G401 (cell line): ENCODE measurements around the gene IRF2BP2. TPM values are rescaled to one million over a fixed set of nuclear protein-coding genes. Genes with fewer than 3 reads are reported as not detected.

Experiments used
- DNase-seq: peaks from one replicate; pipeline ENCODE4 v3.0.0-alpha.2; 2015; ENCODE audit warnings: low spot score
- in situ Hi-C: cut with HindIII; loops from 2 replicates; pipeline ENCODE4 v1.10.0; 2016; ENCODE audit warnings: low sequenced_read_pairs, mixed read lengths
- total RNA-seq: library from RNA; depleted of rRNA; stranded (reverse); fragments of >200 nt; shearing (Covaris generic); gene quantifications from 2 replicates; pipeline ENCODE4 v1.2.3, GENCODE V29; 2014

Gene IRF2BP2
- total RNA-seq, 1 experiment from 2014 or later: 44.7 TPM

- peak; percentile 46 for DNase-seq
- in situ Hi-C loops: loop anchor here (25.0 kb wide), 1 partner anchor 469 kb away; no protein-coding TSS in a partner anchor
Measured at GRCh38 chr1:234617986-234618736, 8.2 kb upstream of the IRF2BP2 start.

GRCh38 chr1:234617131-234617985 lies 7.4 kb upstream of the IRF2BP2 start:
- DNase-seq: no peak
- in situ Hi-C loops: loop anchor here (25.0 kb wide), 1 partner anchor 470 kb away; no protein-coding TSS in a partner anchor

GRCh38 chr1:234616644-234617043 lies 6.7 kb upstream of the IRF2BP2 start:
- DNase-seq: no peak
- in situ Hi-C loops: loop anchor here (25.0 kb wide), 1 partner anchor 471 kb away; no protein-coding TSS in a partner anchor

- in situ Hi-C loops: loop anchor here (25.0 kb wide), 1 partner anchor 473 kb away; no protein-coding TSS in a partner anchor
- peak; percentile 80 for DNase-seq
Measured at GRCh38 chr1:234614081-234614489, 4.1 kb upstream of the IRF2BP2 start.

GRCh38 chr1:234613128-234613875 lies 3.3 kb upstream of the IRF2BP2 start:
- in situ Hi-C loops: loop anchor here (25.0 kb wide), 1 partner anchor 474 kb away; no protein-coding TSS in a partner anchor
- peak; percentile 56 for DNase-seq

- in situ Hi-C loops: loop anchor here (25.0 kb wide), 1 partner anchor 475 kb away; no protein-coding TSS in a partner anchor
- peak; percentile 79 for DNase-seq
Measured at GRCh38 chr1:234612352-234613127, 2.6 kb upstream of the IRF2BP2 start.

GRCh38 chr1:234611847-234612351 lies 1.9 kb upstream of the IRF2BP2 start:
- DNase-seq: no peak
- in situ Hi-C loops: loop anchor here (25.0 kb wide), 1 partner anchor 475 kb away; no protein-coding TSS in a partner anchor

GRCh38 chr1:234611225-234611846 lies 1.4 kb upstream of the IRF2BP2 start:
- in situ Hi-C loops: loop anchor here (25.0 kb wide), 1 partner anchor 476 kb away; no protein-coding TSS in a partner anchor
- peak; percentile 80 for DNase-seq

- in situ Hi-C loops: loop anchor here (25.0 kb wide), 1 partner anchor 477 kb away; no protein-coding TSS in a partner anchor
- peak; percentile 87 for DNase-seq
Measured at GRCh38 chr1:234610666-234611224, 767 bp upstream of the IRF2BP2 start.

- DNase-seq: no peak
- in situ Hi-C loops: loop anchor here (25.0 kb wide), 1 partner anchor 478 kb away; no protein-coding TSS in a partner anchor
Measured at GRCh38 chr1:234609691-234610042, 311 bp downstream of the IRF2BP2 start.

GRCh38 chr1:234608911-234609690 lies 877 bp downstream of the IRF2BP2 start:
- in situ Hi-C loops: loop anchor here (25.0 kb wide), 1 partner anchor 478 kb away; no protein-coding TSS in a partner anchor
- DNase-seq: peak; percentile 53

GRCh38 chr1:234608025-234608910 lies 1.7 kb downstream of the IRF2BP2 start:
- DNase-seq: peak; percentile 72
- in situ Hi-C loops: loop anchor here (25.0 kb wide), 1 partner anchor 479 kb away; no protein-coding TSS in a partner anchor

GRCh38 chr1:234607109-234608024 lies 2.6 kb downstream of the IRF2BP2 start:
- peak; percentile 49 for DNase-seq
- in situ Hi-C loops: loop anchor here (25.0 kb wide), 1 partner anchor 480 kb away; no protein-coding TSS in a partner anchor

- no peak for DNase-seq
- in situ Hi-C loops: loop anchor here (25.0 kb wide), 1 partner anchor 481 kb away; no protein-coding TSS in a partner anchor
Measured at GRCh38 chr1:234606784-234607108, 3.2 kb downstream of the IRF2BP2 start.
